Sigmoid colon (tissue), 7 donors: Measurements from ENCODE around the gene GREB1. TPM values are rescaled to one million over a fixed set of nuclear protein-coding genes. Genes with fewer than 3 reads are reported as not detected.

ENCODE experiments used
- DNase-seq: peaks from one replicate; pipeline ENCODE4 v3.0.0-alpha.2; 2019
- H3K27ac ChIP-seq, 4 donors: fragments of 200-600 bp; sonication (generic); one replicate each; pipeline ENCODE4 v1.5.1; 2016 to 2019; ENCODE audit warnings: mild to moderate bottlenecking in 1 of 4
- H3K27me3 ChIP-seq, 3 donors: fragments of 200-600 bp; sonication (generic); one replicate each; pipeline ENCODE4 v1.5.1; 2019; ENCODE audit warnings: mild to moderate bottlenecking in 1 of 3
- H3K36me3 ChIP-seq, 4 donors: fragments of 200-600 bp; sonication (generic); one replicate each; pipeline ENCODE4 v1.5.1; 2016 to 2019
- H3K4me1 ChIP-seq, 4 donors: fragments of 200-600 bp; sonication (generic); one replicate each; pipeline ENCODE4 v1.5.1; 2017 to 2019
- H3K4me3 ChIP-seq, 4 donors: fragments of 200-600 bp; sonication (generic); one replicate each; pipeline ENCODE4 v1.5.1; 2017 to 2019; ENCODE audit warnings: mild to moderate bottlenecking in 2 of 4, moderate library complexity in 1 of 4
- H3K9me3 ChIP-seq, 4 donors: fragments of 200-600 bp in 3 of 4; sonication (generic) in 3 of 4; one replicate each; pipeline versions ENCODE4 v1.5.1 to v1.6.1; 2013 to 2019
- EP300 ChIP-seq, 4 donors: sonication (generic); formaldehyde crosslinking; IDR thresholded peaks; one replicate each; pipeline ENCODE4 v1.6.1; 2017; ENCODE audit warnings: antibody characterized with exemption in 4 of 4
- POLR2A ChIP-seq, 2 donors: fragments of 450-650 bp; IDR thresholded peaks; one replicate each; pipeline ENCODE4 v1.6.1; 2016; ENCODE audit warnings: antibody characterized with exemption in 2 of 2, mild to moderate bottlenecking in 2 of 2, moderate library complexity in 2 of 2
- POLR2AphosphoS5 ChIP-seq, 4 donors: sonication (generic); formaldehyde crosslinking; IDR thresholded peaks; one replicate each; pipeline ENCODE4 v1.6.1; 2017; ENCODE audit warnings: antibody characterized with exemption in 4 of 4
- WGBS, 2 donors: extraction: QIAGEN DNeasy Blood & Tissue Kit; methylation state at CpG; one replicate each; pipeline ENCODE4 v1.1.7; 2013; 5-methylcytosine and 5-hydroxymethylcytosine counted together
- intact Hi-C: fragments of 100-400 bp; cut with DNase I; formaldehyde crosslinking; loops from one replicate; pipeline ENCODE4 v1.15.1; 2023
- polyA plus RNA-seq, 3 donors: library from polyadenylated mRNA; stranded (reverse); fragments of 200-250 nt; gene quantifications; one replicate each; pipeline ENCODE4 v1.2.3, GENCODE V29; 2013
- total RNA-seq, 4 donors: library from RNA; depleted of rRNA; stranded (reverse); fragments of >200 nt; gene quantifications; one replicate each; pipeline ENCODE4 v1.1.0, GENCODE V29; 2016
- TF ChIP-seq, protein P1 (sequence below), 4 experiments: fragments of 450-650 bp in 3 of 4; fragments of 200-600 bp in 1 of 4; IDR thresholded peaks; one replicate each; pipeline ENCODE4 v1.5.1; 2016 to 2019; ENCODE audit warnings: antibody characterized with exemption in 4 of 4, mild to moderate bottlenecking in 3 of 4, moderate library complexity in 2 of 4
- donor health status: healthy with polysubstance abuse.
- donor health status: Bipolar disorder and iron deficiency.
- donor health status: healthy.

GREB1 gene
- total and polyA plus RNA-seq, 7 donors, result 0.28 to 2.5 (median 1.1) TPM; not detected in 1

DNA sequence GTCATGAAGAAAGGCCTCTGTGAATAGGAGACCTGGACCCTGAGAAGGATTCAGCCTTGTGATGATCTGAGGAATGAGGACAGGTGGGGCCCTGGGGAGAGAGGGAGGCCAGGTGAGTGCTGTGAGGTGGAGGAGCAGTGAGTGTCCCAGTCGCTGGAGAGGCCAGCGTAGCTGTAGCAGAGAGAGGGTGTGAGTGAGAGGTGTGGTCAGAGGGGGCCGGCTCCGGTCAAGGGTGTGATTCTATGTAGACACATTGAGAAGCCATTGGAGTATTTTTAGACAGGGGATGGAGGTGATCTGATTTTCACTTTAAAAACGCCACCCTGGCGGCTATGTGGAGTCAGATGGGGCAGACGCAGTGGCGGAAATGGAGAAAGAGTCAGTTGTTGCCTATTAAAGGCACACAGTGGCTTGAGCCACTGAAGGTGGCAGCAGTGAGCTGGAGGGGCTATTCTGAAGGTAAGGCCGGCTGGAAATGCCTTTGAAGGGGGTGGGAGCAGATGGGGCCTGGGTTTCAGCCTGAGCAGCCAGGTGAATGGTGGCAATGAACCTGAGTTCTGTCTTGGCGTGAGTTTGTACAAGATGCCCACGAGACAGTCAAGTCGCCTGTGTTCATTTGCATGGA, 55.6 kb downstream of the GREB1 start:
- TF ChIP-seq, protein P1, sequence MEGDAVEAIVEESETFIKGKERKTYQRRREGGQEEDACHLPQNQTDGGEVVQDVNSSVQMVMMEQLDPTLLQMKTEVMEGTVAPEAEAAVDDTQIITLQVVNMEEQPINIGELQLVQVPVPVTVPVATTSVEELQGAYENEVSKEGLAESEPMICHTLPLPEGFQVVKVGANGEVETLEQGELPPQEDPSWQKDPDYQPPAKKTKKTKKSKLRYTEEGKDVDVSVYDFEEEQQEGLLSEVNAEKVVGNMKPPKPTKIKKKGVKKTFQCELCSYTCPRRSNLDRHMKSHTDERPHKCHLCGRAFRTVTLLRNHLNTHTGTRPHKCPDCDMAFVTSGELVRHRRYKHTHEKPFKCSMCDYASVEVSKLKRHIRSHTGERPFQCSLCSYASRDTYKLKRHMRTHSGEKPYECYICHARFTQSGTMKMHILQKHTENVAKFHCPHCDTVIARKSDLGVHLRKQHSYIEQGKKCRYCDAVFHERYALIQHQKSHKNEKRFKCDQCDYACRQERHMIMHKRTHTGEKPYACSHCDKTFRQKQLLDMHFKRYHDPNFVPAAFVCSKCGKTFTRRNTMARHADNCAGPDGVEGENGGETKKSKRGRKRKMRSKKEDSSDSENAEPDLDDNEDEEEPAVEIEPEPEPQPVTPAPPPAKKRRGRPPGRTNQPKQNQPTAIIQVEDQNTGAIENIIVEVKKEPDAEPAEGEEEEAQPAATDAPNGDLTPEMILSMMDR (IDR thresholded peaks at IDR 0.05), result no peak
- TF ChIP-seq EP300 (IDR thresholded peaks at IDR 0.05), result no peak
- no peak for TF ChIP-seq POLR2AphosphoS5 (IDR thresholded peaks at IDR 0.05)
- no peak for TF ChIP-seq POLR2A (IDR thresholded peaks at IDR 0.05)
- WGBS, 2 donors, result 83 to 86% methylated on average over 12 of the region's 12 CpGs
- no peak overlapping the region for H3K4me3 ChIP-seq

DNA sequence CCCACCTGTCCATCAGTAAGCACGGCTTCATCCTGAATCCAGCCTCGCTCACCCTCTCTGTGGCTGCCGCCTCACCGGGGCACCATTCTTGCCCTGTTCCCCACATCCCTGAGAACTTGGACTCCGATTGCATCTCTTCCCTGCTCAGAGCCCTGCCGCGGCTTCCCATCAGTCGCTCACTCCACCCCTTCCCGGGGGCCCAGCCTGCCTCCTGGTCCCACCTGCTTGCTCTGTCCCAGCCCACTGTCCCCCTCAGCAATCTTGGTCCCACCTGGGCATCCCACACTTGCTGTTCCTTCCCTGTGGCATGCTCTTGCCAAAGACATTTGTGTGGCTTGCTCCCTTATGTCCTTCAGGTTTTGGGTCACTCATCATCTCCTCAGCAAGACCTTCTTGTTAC, 56.3 kb downstream of the GREB1 start:
- no peaks in the 10 kb centered on the region for H3K27me3 ChIP-seq
- no peaks in the 10 kb centered on the region for H3K9me3 ChIP-seq
- TF ChIP-seq, protein P1 (IDR thresholded peaks at IDR 0.05), result no peak
- TF ChIP-seq POLR2A (IDR thresholded peaks at IDR 0.05) (no peak), EP300 (IDR thresholded peaks at IDR 0.05) (no peak), POLR2AphosphoS5 (IDR thresholded peaks at IDR 0.05) (no peak)
- no peaks in the 10 kb centered on the region for H3K4me1 ChIP-seq
- intact Hi-C loops, result no loop called here
- no peak overlapping the region for H3K4me3 ChIP-seq
- DNase-seq, result no peak
- no peaks in the 10 kb centered on the region for H3K36me3 ChIP-seq
- H3K27ac ChIP-seq, result no peak overlapping the region
- WGBS, 2 donors, result 96% methylated on average over 9 of the region's 9 CpGs

More for the DNA sequence above, 55.6 kb downstream of the GREB1 start:
- Histone ChIP-seq H3K9me3 (no peaks in the 10 kb centered on the region), H3K36me3 (no peaks in the 10 kb centered on the region), H3K27me3 (no peaks in the 10 kb centered on the region), H3K4me1 (no peaks in the 10 kb centered on the region), H3K27ac (no peak overlapping the region)
- no peak for DNase-seq
- intact Hi-C loops, result no loop called here

DNA sequence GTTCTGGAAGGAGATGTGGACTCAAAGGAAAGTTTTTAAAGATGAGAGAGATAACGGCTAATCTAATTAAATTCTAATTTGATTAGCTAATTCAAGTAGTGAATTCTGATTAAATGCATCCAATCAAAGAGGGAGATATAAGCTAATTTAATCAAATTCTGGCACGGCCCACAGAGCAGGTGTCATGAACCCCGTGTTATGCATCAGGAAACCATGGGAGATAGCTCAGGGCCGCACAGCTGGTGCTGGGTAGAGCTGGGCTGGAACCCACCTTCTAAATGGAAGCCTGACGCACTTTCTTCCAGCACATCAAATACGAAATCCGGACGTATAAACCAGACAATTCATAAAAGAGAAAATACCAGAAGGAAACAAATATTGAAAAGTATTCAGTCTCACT, 57.2 kb downstream of the GREB1 start:
- H3K4me1 ChIP-seq, result no peaks in the 10 kb centered on the region
- no peak for DNase-seq
- H3K36me3 ChIP-seq, result no peaks in the 10 kb centered on the region
- no peaks in the 10 kb centered on the region for H3K9me3 ChIP-seq
- no peak overlapping the region for H3K4me3 ChIP-seq
- intact Hi-C loops, result no loop called here
- 92 to 93% methylated on average over 8 of the region's 8 CpGs for WGBS, 2 donors
- no peaks in the 10 kb centered on the region for H3K27me3 ChIP-seq
- TF ChIP-seq, protein P1 (IDR thresholded peaks at IDR 0.05), result no peak
- TF ChIP-seq POLR2A (IDR thresholded peaks at IDR 0.05), result no peak
- no peak for TF ChIP-seq POLR2AphosphoS5 (IDR thresholded peaks at IDR 0.05)
- TF ChIP-seq EP300 (IDR thresholded peaks at IDR 0.05), result no peak
- H3K27ac ChIP-seq, result no peak overlapping the region

DNA sequence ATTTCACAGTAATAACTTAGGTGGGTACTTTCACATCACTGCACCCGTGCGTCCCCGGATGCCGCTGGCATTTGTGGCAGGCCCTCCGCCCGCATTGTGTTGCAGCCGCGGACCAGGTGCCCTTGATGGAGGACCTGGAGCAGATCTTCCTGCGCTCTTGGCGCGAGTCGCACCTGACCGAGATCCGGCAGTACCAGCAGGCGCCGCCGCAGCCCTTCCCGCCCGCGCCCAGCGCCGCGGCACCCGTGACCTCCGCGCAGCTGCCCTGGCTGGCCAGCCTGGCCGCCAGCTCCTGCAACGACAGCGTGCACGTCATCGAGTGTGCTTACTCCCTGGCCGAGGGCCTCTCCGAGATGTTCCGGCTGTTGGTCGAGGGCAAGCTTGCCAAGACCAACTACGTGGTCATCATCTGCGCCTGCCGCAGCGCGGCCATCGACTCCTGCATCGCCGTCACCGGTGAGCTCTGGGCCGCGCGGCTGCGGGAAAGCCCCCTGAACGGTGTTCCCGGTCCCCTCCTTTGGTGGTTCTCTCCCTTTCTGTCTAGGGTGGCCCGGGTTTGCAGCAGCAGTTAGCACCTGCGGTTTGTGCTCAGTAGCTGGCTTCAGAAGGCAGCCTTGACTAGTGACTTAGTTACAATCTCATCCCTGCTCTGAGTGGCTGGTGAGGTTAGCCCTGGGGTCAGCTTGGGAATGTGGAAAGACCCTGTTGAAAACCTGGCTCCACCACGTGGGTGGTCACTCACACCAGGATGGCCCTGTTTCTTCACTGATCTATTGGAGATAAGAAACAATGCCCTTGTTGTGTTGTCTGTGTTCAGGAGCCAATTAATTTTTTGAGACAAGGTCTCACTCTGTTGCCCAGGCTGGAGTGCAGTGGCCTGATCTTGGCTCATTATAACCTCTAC, 59.1 kb downstream of the GREB1 start:
- H3K4me3 ChIP-seq, result no peak overlapping the region
- H3K36me3 ChIP-seq, result no peaks in the 10 kb centered on the region
- no peak overlapping the region for H3K27ac ChIP-seq
- TF ChIP-seq POLR2A (IDR thresholded peaks at IDR 0.05), result no peak
- H3K27me3 ChIP-seq, result no peaks in the 10 kb centered on the region
- intact Hi-C loops, result no loop called here
- H3K4me1 ChIP-seq, result no peaks in the 10 kb centered on the region
- 95% methylated on average over 53 of the region's 53 CpGs for WGBS, 2 donors
- no peak for DNase-seq
- no peaks in the 10 kb centered on the region for H3K9me3 ChIP-seq

DNA sequence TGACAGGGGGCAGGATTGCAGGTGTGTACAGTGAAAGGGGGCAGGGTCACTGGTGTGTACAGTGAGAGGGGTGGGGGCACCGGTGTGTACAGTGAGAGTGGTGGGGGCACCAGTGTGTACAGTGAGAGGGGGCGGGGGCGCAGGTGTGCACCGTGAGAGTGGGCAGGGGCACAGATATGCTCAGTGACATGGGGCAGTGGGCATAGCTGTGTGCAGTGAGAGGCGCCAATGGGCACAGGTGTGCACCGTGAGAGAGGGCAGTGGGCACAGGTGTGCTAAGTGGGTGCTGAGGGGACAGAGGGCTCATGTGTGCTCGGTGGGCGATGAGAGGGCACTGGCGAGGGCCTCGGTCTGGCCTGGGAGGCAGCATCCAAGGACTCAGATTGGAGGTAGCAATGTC, 63.0 kb downstream of the GREB1 start:
- DNase-seq, result peak; percentile 53
- no peak for TF ChIP-seq POLR2AphosphoS5 (IDR thresholded peaks at IDR 0.05)

More for the DNA sequence above, 63.0 kb downstream of the GREB1 start:
- H3K4me3 ChIP-seq, result no peak overlapping the region
- intact Hi-C loops, result no loop called here
- H3K27me3 ChIP-seq, result no peaks in the 10 kb centered on the region
- no peak overlapping the region for H3K27ac ChIP-seq
- WGBS, 2 donors, result 90 to 92% methylated on average over 10 of the region's 10 CpGs
- no peaks in the 10 kb centered on the region for H3K36me3 ChIP-seq
- no peaks in the 10 kb centered on the region for H3K4me1 ChIP-seq
- no peaks in the 10 kb centered on the region for H3K9me3 ChIP-seq
